AG04450 (cell line): Measurements from ENCODE around the gene GNG3. TPM values are rescaled to one million over a fixed set of nuclear protein-coding genes. Genes with fewer than 3 reads are reported as not detected.

Experiments used
- CTCF ChIA-PET: fragments of 300-600, 350-600 bp; formaldehyde crosslinking; extraction: SDS; loops from one replicate; lab custom pipeline; 2022; ENCODE audit warnings: antibody characterized with exemption, inconsistent platforms; lab: Charles Lee
- POLR2A ChIA-PET: fragments of 350-600 bp; formaldehyde crosslinking; extraction: SDS; loops from one replicate; lab custom pipeline; 2021; ENCODE audit warnings: antibody characterized with exemption, inconsistent platforms; lab: Yijun Ruan, JAX
- DNase-seq: peaks from one replicate; pipeline ENCODE4 v3.0.0-alpha.2; 2011; ENCODE audit warnings: low read depth, low spot score
- H3K27ac ChIP-seq: one replicate; pipeline ENCODE4 v1.5.1; 2012; ENCODE audit warnings: low read depth, low read length, control low read depth
- H3K27me3 ChIP-seq: one replicate; pipeline ENCODE4 v1.6.0; 2012; ENCODE audit warnings: low read length; ENCODE audit not compliant: control insufficient read depth, insufficient read depth
- H3K4me3 ChIP-seq: 2 replicates; pipeline ENCODE4 v1.5.1; 2011; ENCODE audit warnings: mild to moderate bottlenecking, low read depth, low read length, control low read depth
- H3K9me3 ChIP-seq: 2 replicates; pipeline ENCODE4 v1.5.1; 2012; ENCODE audit warnings: low read length; ENCODE audit not compliant: control insufficient read depth, insufficient read depth
- CTCF ChIP-seq: IDR thresholded peaks from 2 replicates; pipeline ENCODE4 v1.5.1; 2011; ENCODE audit warnings: low read depth, low read length, control low read depth, inconsistent platforms
- polyA plus RNA-seq: library from polyadenylated mRNA; depleted of rRNA; stranded (reverse); fragments of >200 nt; gene quantifications from 2 replicates; pipeline ENCODE4 v1.2.3, GENCODE V29; 2011

Gene GNG3
- polyA plus RNA-seq, 1 experiment = not detected

- H3K9me3 ChIP-seq = no peaks in the 10 kb centered on the region
- ChIA-PET POLR2A (interaction anchor here (1.0 to 2.7 kb wide), 5 partner anchors 17 to 171 kb away, joined by 3 to 17 read pairs (median 10); partner anchors contain the start of genes C11orf98, CSKMT, HNRNPUL2 and LRRN4CL), CTCF (interaction anchor here (0.5 kb wide), 1 partner anchor 12 kb away, joined by 3 read pairs; no protein-coding TSS in a partner anchor)
- peak overlapping the region; percentile 91 for H3K27ac ChIP-seq
- H3K4me3 ChIP-seq = peak overlapping the region; percentile 52
- no peak for DNase-seq
- no peak for TF ChIP-seq CTCF
- H3K27me3 ChIP-seq = no peaks in the 10 kb centered on the region
Measured at GRCh38 chr11:62710001-62710345, 2.5 kb downstream of the GNG3 start.

GRCh38 chr11:62712276-62712812 is 4.9 kb downstream of the GNG3 start:
- Histone ChIP-seq H3K4me3 (no peak overlapping the region), H3K9me3 (no peaks in the 10 kb centered on the region; the same call in 1 of the 2 replicates), H3K27ac (peak overlapping the region; percentile 12), H3K27me3 (no peaks in the 10 kb centered on the region)
- no peak for TF ChIP-seq CTCF
- no peak for DNase-seq
- ChIA-PET CTCF (no interaction called here), POLR2A (interaction anchor here (0.7 to 1.7 kb wide), 2 partner anchors 15 to 55 kb away, joined by 4 to 6 read pairs; partner anchors contain the start of gene HNRNPUL2)

GRCh38 chr11:62712861-62713260 is 5.4 kb downstream of the GNG3 start:
- Histone ChIP-seq H3K9me3 (no peaks in the 10 kb centered on the region; the same call in 1 of the 2 replicates), H3K27ac (peak overlapping the region; percentile 52), H3K27me3 (no peaks in the 10 kb centered on the region), H3K4me3 (no peak overlapping the region)
- ChIA-PET POLR2A (interaction anchor here (0.7 to 1.7 kb wide), 2 partner anchors 15 to 55 kb away, joined by 4 to 6 read pairs; partner anchors contain the start of gene HNRNPUL2), CTCF (no interaction called here)
- no peak for DNase-seq
- TF ChIP-seq CTCF = no peak

- no peak for DNase-seq
- Histone ChIP-seq H3K27ac (no peak overlapping the region), H3K9me3 (no peaks in the 10 kb centered on the region; the same call in 1 of the 2 replicates), H3K27me3 (no peaks in the 10 kb centered on the region), H3K4me3 (no peak overlapping the region)
- POLR2A ChIA-PET = interaction anchor here (0.9 to 1.7 kb wide), 2 partner anchors 14 to 48 kb away, joined by 4 read pairs; partner anchors contain the start of genes C11orf98, CSKMT and HNRNPUL2
- no peak for TF ChIP-seq CTCF
- CTCF ChIA-PET = interaction anchor here (1.5 kb wide), 1 partner anchor 10 kb away, joined by 3 read pairs; no protein-coding TSS in a partner anchor
Measured at GRCh38 chr11:62713343-62713742, 5.9 kb downstream of the GNG3 start.
